Subcutaneous adipose tissue (tissue), 4 donors: ENCODE results near the gene CDH4. TPM values are rescaled to one million over a fixed set of nuclear protein-coding genes. Genes with fewer than 3 reads are reported as not detected.

Experiments
- CTCF ChIP-seq: fragments of 450-650 bp; IDR thresholded peaks from one replicate; pipeline ENCODE4 v1.5.1; 2016; ENCODE audit warnings: low read depth, mild to moderate bottlenecking, control low read depth, antibody characterized with exemption, moderate library complexity
- total RNA-seq, 4 donors: library from RNA; depleted of rRNA; stranded (reverse); fragments of >200 nt; gene quantifications; one replicate each; pipeline ENCODE4 v1.1.0, GENCODE V29; 2016

The CDH4 gene
- total RNA-seq, 4 donors from 2014 or later = not detected

GRCh38 chr20:61736001-61736635, 484.1 kb downstream of the CDH4 start:
- no peak for TF ChIP-seq CTCF

- TF ChIP-seq CTCF = no peak
Observed at GRCh38 chr20:61736751-61737310, 484.8 kb downstream of the CDH4 start.

- no peak for TF ChIP-seq CTCF
Observed at GRCh38 chr20:61737346-61737745, 485.3 kb downstream of the CDH4 start.

- no peak for TF ChIP-seq CTCF
Observed at GRCh38 chr20:61737812-61738443, 485.9 kb downstream of the CDH4 start.

- no peak for TF ChIP-seq CTCF
Observed at GRCh38 chr20:61738601-61739069, 486.6 kb downstream of the CDH4 start.

- TF ChIP-seq CTCF = no peak
Observed at GRCh38 chr20:61739086-61739831, 487.2 kb downstream of the CDH4 start.

GRCh38 chr20:61739832-61740118, 487.7 kb downstream of the CDH4 start:
- no peak for TF ChIP-seq CTCF
